GM15510 (cell line): ENCODE results near the gene CNTNAP5.

Experiments
- POLR2A ChIP-seq: IDR thresholded peaks from 3 replicates; pipeline ENCODE4 v1.6.1; 2011; ENCODE audit warnings: borderline replicate concordance; ENCODE audit not compliant: insufficient read length; ENCODE audit errors: extremely low read depth

CNTNAP5 gene

DNA sequence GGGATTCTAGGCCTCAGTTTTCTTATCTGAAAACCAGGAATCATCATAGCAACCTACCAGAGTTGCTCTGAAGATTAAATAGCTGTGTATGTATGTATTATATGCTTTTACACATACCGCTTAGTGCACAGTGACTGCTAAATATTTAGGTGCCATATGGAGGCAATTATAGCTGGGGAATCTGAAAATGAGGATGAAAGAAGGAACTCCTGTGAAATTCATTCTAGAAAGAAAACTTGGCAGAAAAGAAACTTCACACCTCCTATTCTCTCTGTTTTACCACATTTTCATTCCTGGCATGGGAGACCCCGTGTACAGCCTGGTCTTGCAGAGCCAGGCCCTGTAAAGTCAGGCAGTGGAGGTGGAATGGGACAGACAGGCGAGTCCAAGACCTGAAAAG is 862.4 kb downstream of the CNTNAP5 start:
- TF ChIP-seq POLR2A, result no peak

- no peak for TF ChIP-seq POLR2A
These were observed 863.3 kb downstream of the CNTNAP5 start for GRCh38 chr2:124888431-124888830.

DNA sequence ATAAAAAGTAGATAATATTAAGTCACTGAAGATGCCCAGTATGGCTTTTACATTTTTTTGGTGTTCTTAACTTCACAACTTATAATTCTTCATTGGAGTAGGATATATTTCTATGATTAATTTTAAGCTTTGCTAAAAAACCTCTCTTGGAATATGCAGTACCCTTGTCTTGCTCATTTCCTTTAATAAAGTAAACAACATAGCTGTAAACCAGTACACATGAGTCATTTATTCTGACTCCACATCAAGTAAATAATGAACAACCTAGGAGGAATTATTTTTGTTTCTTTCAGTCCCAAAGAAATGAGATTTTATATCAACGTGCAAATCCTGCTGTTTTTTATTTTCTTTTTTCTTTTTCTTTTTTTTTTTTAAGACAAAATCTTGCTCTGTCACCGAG is 869.1 kb downstream of the CNTNAP5 start:
- no peak for TF ChIP-seq POLR2A

GRCh38 chr2:124898827-124899226 is 873.7 kb downstream of the CNTNAP5 start:
- TF ChIP-seq POLR2A, result no peak

DNA sequence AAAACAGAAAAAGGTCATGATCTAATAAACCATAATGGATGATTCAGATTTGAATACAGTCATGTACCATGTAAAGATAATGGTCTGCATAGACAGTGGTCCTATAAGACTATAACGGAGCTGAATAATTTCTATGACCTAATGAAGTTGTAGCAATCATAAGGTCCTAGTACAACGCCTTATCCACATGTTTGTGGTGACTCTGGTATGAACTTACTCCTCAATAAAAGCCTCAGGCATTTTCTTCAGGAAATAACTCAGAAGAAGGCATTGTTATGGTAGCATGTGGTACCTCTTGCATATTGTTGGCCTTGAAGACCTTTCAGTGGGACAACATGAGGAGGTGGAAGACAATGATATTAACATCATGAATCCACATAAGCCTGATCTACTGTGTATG is 883.3 kb downstream of the CNTNAP5 start:
- TF ChIP-seq POLR2A, result no peak

- TF ChIP-seq POLR2A, result no peak
These were observed 886.5 kb downstream of the CNTNAP5 start for GRCh38 chr2:124911560-124911959.

- TF ChIP-seq POLR2A, result no peak
These were observed 888.8 kb downstream of the CNTNAP5 start for GRCh38 chr2:124913868-124914267.

- no peak for TF ChIP-seq POLR2A
These were observed 890.5 kb downstream of the CNTNAP5 start for GRCh38 chr2:124915567-124915966.

GRCh38 chr2:124919296-124919695 is 894.2 kb downstream of the CNTNAP5 start:
- TF ChIP-seq POLR2A, result no peak

- no peak for TF ChIP-seq POLR2A
These were observed 895.4 kb downstream of the CNTNAP5 start for GRCh38 chr2:124920448-124920847.

DNA sequence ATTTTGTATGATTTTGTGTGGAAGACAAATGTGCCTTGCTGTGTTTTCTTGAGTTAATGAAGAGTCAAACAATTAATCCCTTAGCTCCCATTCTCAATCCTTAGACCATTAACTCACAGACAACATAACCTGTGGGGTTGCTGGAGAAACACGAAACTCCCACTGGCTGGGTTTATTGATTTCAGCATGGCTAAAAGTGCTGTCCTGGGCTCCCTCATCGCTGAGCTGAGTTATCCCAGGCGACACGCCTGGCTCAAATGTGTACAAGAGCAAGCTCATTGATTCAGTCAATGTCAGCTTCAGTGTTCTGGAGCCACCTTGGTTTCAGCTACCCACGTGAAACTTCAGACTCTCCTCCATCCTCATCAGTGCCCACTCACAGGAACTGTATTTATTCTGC is 896.1 kb downstream of the CNTNAP5 start:
- no peak for TF ChIP-seq POLR2A

- no peak for TF ChIP-seq POLR2A
These were observed 898.0 kb downstream of the CNTNAP5 start for GRCh38 chr2:124923097-124923496.

DNA sequence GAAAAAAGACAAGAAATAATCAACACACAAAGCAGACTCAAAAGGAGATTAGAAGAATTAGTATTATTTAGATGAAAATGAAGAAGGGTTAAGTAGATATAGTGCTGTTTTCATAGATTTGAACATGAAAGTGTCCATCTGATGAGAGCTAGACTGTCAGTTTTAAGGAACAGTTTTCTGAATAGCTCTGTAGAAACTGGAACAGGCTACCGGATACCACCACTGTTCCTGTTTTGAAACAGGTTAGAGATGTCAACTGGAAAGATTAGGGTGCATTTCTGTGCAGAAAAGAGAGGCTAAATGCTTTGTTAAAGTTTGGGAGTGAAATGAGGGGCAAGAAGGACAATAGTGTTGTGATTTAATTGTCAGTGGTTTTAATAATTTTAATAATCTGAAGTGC is 908.8 kb downstream of the CNTNAP5 start:
- TF ChIP-seq POLR2A, result no peak

DNA sequence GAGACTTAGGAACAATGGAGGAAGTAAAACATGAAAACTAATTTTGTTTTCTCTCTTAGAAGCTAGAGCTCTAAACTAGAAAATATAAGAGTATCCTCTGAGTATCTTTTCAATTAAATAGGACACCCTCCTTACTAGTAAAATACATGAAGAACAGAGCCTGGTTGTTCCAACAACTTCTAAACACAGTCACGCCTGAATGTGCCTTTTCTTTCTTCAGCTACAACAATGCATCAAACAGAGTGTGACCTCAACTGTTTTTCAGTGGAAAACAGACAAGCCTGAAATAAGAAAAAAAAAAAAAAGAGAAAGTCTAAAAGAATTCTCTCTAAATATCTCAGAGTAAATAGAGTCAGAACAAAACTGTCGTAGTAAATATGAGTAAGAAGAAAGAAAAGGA is 928.8 kb downstream of the CNTNAP5 start:
- TF ChIP-seq POLR2A, result no peak

GRCh38 chr2:124959581-124959980 is 934.5 kb downstream of the CNTNAP5 start:
- no peak for TF ChIP-seq POLR2A

GRCh38 chr2:124961132-124961531 is 936.0 kb downstream of the CNTNAP5 start:
- no peak for TF ChIP-seq POLR2A
